AG04450 (cell line): ENCODE measurements around the gene FBXO21. TPM values are rescaled to one million over a fixed set of nuclear protein-coding genes. Genes with fewer than 3 reads are reported as not detected.

Experiments used
- CTCF ChIA-PET: fragments of 300-600, 350-600 bp; formaldehyde crosslinking; extraction: SDS; loops from one replicate; lab custom pipeline; 2022; ENCODE audit warnings: antibody characterized with exemption, inconsistent platforms; lab: Charles Lee
- POLR2A ChIA-PET: fragments of 350-600 bp; formaldehyde crosslinking; extraction: SDS; loops from one replicate; lab custom pipeline; 2021; ENCODE audit warnings: antibody characterized with exemption, inconsistent platforms; lab: Yijun Ruan, JAX
- DNase-seq: peaks from one replicate; pipeline ENCODE4 v3.0.0-alpha.2; 2011; ENCODE audit warnings: low read depth, low spot score
- H3K27ac ChIP-seq: one replicate; pipeline ENCODE4 v1.5.1; 2012; ENCODE audit warnings: low read depth, low read length, control low read depth
- H3K27me3 ChIP-seq: one replicate; pipeline ENCODE4 v1.6.0; 2012; ENCODE audit warnings: low read length; ENCODE audit not compliant: control insufficient read depth, insufficient read depth
- H3K4me3 ChIP-seq: 2 replicates; pipeline ENCODE4 v1.5.1; 2011; ENCODE audit warnings: mild to moderate bottlenecking, low read depth, low read length, control low read depth
- H3K9me3 ChIP-seq: 2 replicates; pipeline ENCODE4 v1.5.1; 2012; ENCODE audit warnings: low read length; ENCODE audit not compliant: control insufficient read depth, insufficient read depth
- CTCF ChIP-seq: IDR thresholded peaks from 2 replicates; pipeline ENCODE4 v1.5.1; 2011; ENCODE audit warnings: low read depth, low read length, control low read depth, inconsistent platforms
- polyA plus RNA-seq: library from polyadenylated mRNA; depleted of rRNA; stranded (reverse); fragments of >200 nt; gene quantifications from 2 replicates; pipeline ENCODE4 v1.2.3, GENCODE V29; 2011

FBXO21 gene
- polyA plus RNA-seq, 1 experiment: 38.9 TPM

- Histone ChIP-seq H3K27me3 (no peaks in the 10 kb centered on the region), H3K4me3 (no peak overlapping the region), H3K27ac (no peak overlapping the region), H3K9me3 (no peaks in the 10 kb centered on the region)
- POLR2A ChIA-PET: no interaction called here
- no peak for TF ChIP-seq CTCF
- CTCF ChIA-PET: no interaction called here
- DNase-seq: no peak
Observed at GRCh38 chr12:117166107-117166506, 24.2 kb downstream of the FBXO21 start.

- no peak for TF ChIP-seq CTCF
- ChIA-PET CTCF (no interaction called here), POLR2A (no interaction called here)
- Histone ChIP-seq H3K27ac (no peak overlapping the region), H3K9me3 (no peaks in the 10 kb centered on the region), H3K27me3 (no peaks in the 10 kb centered on the region), H3K4me3 (no peak overlapping the region)
- DNase-seq: no peak
Observed at GRCh38 chr12:117165342-117165741, 24.9 kb downstream of the FBXO21 start.

- no peak for TF ChIP-seq CTCF
- no peaks in the 10 kb centered on the region for H3K9me3 ChIP-seq
- ChIA-PET POLR2A (no interaction called here), CTCF (no interaction called here)
- H3K27ac ChIP-seq: no peak overlapping the region
- no peak overlapping the region for H3K4me3 ChIP-seq
- DNase-seq: no peak
- no peaks in the 10 kb centered on the region for H3K27me3 ChIP-seq
Observed at GRCh38 chr12:117162633-117163032, 27.6 kb downstream of the FBXO21 start.

GRCh38 chr12:117162167-117162539 lies 28.1 kb downstream of the FBXO21 start:
- H3K27ac ChIP-seq: no peak overlapping the region
- no peak for TF ChIP-seq CTCF
- CTCF ChIA-PET: no interaction called here
- no peak for DNase-seq
- no peaks in the 10 kb centered on the region for H3K9me3 ChIP-seq
- H3K27me3 ChIP-seq: no peaks in the 10 kb centered on the region
- no peak overlapping the region for H3K4me3 ChIP-seq
- POLR2A ChIA-PET: no interaction called here

- TF ChIP-seq CTCF: no peak
- Histone ChIP-seq H3K9me3 (no peaks in the 10 kb centered on the region), H3K4me3 (no peak overlapping the region), H3K27me3 (no peaks in the 10 kb centered on the region), H3K27ac (no peak overlapping the region)
- ChIA-PET CTCF (no interaction called here), POLR2A (no interaction called here)
- DNase-seq: no peak
Observed at GRCh38 chr12:117161460-117162166, 28.7 kb downstream of the FBXO21 start.
